Right ventricle myocardium inferior (tissue), 1 donor: ENCODE results near the gene RPL31. TPM values are rescaled to one million over a fixed set of nuclear protein-coding genes. Genes with fewer than 3 reads are reported as not detected.
A peak's percentile ranks its signal among the peaks of the same experiment; 100 is the strongest.

Experiments used
- ATAC-seq: fragments of 200-7000 bp; cut with Tn5 transposase; one replicate; pipeline ENCODE4 v1.9.1; 2020; ENCODE audit warnings: mild to moderate bottlenecking, moderate library complexity
- DNase-seq: peaks from one replicate; pipeline ENCODE4 v3.0.0; 2021; ENCODE audit errors: missing footprints
- intact Hi-C: fragments of 100-400 bp; cut with DNase I; formaldehyde crosslinking; loops from one replicate; pipeline ENCODE4 v1.11.0; 2022
- long read RNA-seq: library from polyadenylated mRNA; unstranded; transcript quantifications from one replicate; pipeline ENCODE4 v2.0.0, GENCODE V29; 2021
- total RNA-seq: library from RNA; stranded (reverse); fragmentation: NEBNext Ultra II Directional; extraction: Animal tissue kit (Norgen Biotek cat#: 25700); gene quantifications from one replicate; pipeline ENCODE4 v1.2.1, GENCODE V29; 2021
- donor health status: DM: no; HTN: yes; CAD: no; lungs with severe emphysema.

RPL31 gene
- 848 TPM for total RNA-seq
- long read RNA-seq, transcript RPL31-208 (4 exons, 825 nt), result minor isoform, 39 of 212 reads
- long read RNA-seq, transcript RPL31-201 (5 exons, 1,865 nt), result major isoform, 162 of 212 reads
- long read RNA-seq, partial matches to known transcripts, result 6 of 212 reads
- long read RNA-seq, other reads (novel, unspliced or antisense), result 3 of 212 reads

DNA sequence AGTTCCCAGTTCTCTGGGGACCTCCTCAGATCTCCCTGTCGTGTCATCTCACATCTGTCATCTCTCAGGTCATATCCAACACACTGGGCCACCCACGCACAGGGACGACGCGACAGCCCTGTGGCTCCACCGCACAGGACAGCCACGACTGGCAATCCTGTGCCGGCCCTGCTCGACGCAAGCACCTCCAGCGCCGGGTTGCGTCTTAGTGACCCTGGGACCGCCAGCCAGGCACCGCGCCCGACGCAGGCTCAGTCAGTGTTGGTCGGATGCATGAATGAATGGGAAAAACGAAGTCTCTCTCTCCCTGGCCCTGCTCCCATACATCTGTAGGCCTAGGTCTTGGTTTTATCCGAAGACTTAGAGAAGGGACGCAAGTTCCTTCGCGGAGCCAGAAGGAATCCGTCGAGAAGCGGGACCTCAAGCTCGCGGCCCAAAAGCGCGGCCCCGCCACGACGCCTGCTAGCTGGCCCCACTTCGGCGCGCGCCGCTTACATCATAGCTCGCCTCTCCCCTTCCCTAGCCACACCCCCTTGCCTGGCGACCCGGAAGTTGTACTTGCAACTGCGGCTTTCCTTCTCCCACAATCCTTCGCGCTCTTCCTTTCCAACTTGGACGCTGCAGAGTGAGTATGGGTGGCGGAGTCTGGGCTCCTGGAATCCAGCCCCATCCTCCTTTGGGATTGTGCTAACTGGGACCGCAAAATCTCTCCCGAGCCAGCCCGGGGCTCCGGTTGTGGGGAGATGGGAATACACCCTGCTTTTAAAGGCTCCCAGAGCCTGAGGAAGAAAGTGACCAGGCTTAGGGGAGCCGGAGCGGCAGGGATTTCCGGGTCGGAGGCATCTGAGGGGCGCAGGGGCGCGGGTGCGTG lies at the start of gene RPL31:
TSS of gene RPL31 (plus strand) at position 599 of the 871 bp plus-strand sequence. CDS start 413 bp downstream, outside the sequence.
- intact Hi-C loops, result no loop called here
- ATAC-seq (peak; percentile 97), DNase-seq (peak; percentile 99)

DNA sequence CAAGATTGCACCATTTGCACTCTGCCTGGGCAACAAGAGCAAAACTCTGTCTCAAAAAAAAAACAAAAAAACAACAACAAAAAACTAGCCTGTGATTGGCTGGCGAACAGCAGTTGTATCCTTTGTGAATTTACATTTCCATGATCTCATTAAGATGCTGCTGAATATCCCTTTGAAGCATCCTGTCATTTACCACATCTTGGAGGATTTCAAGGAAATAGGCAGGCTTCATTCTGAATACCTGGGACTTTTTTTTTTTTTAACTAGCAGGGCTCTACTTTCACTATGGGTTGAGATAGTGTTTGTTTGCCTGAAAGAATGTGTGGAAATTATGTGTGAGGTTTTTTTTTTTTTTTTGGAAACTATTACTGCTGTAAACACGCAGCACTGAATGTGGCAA lies 49.6 kb upstream of the RPL31 start:
- no peak for ATAC-seq
- intact Hi-C loops, result no loop called here
- no peak for DNase-seq

DNA sequence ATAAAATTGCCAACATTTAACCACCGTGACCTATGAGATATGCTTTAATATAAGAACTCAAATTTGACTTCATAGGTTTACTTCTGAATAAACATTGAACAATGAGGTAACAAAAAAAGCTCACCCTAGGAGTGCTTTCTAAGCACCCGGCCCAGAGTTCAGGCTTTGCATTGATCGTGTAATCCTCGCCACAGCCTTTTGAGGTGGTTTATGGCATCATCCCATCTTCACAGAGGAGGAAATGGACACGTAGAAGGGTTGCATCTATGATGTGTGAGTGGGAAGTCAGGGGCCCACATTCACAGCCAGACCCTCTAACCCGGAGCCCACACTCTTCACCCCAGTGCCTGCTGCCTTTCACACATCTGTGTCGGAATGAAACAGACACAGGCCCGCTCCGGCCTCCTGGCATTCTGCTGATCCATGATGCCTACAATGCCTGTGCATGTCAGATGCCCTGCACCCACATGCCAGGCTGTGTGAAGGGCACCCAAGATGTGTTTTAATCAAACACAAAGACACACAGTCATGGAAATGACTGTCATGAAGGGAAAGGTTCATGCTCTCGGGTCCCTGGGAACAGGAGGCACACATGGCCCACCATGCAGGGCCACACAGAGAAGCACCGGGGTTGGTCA lies 48.6 kb upstream of the RPL31 start:
- DNase-seq (no peak), ATAC-seq (no peak)
- intact Hi-C loops, result no loop called here

DNA sequence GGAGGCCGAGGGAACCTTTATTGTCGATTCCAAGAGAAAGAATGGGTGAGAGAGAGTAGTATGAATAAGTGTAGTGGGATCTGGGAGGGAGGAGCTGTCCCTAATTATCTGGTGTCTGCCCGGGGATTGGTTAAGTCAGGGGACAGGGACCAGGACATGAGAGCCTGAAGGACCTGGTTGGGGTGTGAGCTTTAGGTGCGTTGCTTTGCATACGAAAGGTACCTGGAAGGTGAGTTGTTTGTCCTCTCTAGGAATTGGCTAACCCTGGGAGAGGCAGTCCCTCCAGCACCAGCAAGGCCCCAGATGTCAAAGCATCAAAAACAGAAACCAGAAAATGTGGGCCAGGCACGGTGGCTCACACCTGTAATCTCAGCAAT lies 48.1 kb upstream of the RPL31 start:
- DNase-seq, result no peak
- ATAC-seq, result no peak
- intact Hi-C loops, result no loop called here

DNA sequence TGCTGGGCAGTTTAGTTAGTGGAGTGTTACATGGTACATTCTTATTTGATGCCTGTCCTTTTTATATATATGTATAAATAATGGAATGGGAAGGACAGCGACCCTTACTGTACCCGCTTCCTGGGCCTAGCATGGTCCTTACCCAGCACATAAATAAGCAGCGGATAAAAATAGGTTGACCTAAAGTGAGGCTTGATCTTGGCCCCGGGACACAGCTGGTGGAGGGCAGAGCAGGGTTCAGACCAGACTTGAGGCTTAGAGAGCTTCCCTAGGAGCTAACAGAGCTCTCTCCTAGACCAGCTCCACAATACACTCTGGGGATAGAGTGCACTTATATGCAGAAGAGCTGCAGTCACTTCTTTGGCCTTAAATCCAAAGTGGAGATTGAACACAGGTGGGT lies 46.9 kb upstream of the RPL31 start:
- DNase-seq, result no peak
- intact Hi-C loops, result no loop called here
- ATAC-seq, result peak; percentile 35

DNA sequence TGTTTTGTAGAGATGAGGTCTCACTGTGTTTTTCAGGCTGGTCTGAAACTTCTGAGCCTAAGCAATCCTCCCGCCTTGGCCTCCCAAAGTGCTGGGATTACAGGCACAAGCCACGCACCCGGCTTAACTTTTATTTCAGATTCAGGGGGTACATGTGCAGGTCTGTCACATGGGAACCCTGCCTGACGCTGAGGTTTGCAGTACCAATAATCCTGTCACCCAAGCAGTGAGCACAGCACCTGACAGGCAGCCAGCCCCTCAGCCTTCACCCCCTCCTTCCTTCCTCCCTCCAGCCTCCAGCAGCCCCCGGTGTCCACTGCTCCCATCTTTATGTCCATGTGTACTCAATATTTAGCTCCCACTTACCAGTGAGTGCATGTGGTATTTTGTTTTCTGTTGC lies 46.0 kb upstream of the RPL31 start:
- ATAC-seq, result no peak
- intact Hi-C loops, result no loop called here
- DNase-seq, result no peak

DNA sequence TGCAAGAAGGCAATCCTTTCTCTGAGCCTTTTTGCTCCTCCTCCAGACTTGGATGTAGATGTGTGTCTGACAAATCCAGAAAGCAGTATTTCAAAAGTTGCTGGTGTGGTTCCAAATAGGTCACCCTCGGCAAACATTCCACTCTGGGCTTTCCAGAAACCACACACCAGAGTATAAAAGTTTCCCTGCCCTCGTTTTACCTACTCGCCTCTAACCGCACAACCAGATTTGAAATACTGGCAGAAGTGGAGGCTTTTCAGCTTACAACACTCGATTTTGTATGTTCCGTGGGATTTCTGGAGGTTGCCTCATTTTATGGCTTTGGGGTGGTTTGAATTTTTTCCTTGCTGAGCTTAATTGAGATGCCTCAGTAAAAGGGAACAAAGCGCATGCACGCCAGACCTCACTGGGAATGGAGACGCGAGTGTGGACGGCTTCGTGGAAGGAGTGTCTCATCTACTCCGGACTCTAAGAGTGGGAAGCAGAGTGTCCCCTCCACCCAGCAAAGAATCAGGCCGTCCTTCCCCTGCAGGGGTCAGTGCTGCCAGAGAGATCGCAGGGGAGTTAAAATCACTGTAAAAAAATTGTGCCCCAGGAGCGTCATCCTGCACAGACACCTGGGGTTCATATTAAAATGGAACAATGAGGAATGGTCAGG lies 44.0 kb upstream of the RPL31 start:
- DNase-seq, result no peak

DNA sequence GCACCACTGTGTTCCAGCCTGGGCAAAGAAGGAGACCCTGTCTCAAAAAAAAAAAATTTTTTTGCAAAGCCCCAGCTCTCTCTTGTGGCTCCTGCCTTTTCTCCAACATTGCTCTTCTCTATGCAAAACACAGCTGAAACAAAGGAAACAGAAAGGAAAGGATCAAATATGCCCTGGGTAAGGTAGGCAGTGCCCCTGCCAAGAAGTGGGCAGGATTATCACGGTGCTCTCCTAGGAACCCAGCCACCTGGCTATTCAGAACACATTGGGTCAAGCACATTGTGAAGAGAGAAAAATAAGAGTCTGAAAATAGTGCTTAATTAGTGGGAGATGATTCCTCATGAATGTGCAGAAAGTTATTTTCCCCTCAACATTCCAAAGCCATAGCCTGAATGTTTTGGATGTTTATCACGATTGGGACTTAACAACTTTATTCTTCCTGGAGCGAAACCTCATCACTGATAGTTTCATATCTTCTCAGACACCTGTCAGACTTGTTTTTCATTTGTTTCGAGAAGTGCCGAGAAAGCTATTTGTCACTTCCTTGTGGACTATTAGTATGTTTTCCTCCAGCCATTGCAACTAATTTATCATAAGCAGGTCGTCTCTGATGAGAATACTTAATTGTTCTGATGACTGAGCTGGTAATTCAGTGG lies 42.7 kb upstream of the RPL31 start:
- DNase-seq, result no peak
- intact Hi-C loops, result no loop called here
- ATAC-seq, result no peak

More for the DNA sequence above, 44.0 kb upstream of the RPL31 start:
- ATAC-seq, result peak; percentile 76
- intact Hi-C loops, result no loop called here

DNA sequence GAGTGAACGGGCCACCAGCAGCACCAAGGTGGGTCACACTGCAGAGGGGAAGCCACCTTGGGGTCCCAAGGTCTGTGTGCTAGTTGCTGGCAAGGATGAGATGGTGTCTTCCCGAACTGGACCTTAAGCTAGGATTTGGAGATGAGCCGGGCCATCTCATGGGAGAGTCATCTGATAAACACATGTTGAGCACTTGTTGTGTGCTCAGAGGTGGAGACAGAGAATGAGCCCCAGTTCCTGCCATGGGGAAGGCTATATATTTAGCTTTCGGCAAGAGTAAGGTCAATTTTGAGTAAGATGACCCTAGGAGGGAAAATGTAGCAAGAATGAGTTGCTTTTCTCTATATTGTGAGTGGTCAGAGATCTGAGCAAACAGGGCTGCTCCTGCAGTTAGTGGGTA lies 41.4 kb upstream of the RPL31 start:
- DNase-seq (no peak), ATAC-seq (no peak)
- intact Hi-C loops, result no loop called here

DNA sequence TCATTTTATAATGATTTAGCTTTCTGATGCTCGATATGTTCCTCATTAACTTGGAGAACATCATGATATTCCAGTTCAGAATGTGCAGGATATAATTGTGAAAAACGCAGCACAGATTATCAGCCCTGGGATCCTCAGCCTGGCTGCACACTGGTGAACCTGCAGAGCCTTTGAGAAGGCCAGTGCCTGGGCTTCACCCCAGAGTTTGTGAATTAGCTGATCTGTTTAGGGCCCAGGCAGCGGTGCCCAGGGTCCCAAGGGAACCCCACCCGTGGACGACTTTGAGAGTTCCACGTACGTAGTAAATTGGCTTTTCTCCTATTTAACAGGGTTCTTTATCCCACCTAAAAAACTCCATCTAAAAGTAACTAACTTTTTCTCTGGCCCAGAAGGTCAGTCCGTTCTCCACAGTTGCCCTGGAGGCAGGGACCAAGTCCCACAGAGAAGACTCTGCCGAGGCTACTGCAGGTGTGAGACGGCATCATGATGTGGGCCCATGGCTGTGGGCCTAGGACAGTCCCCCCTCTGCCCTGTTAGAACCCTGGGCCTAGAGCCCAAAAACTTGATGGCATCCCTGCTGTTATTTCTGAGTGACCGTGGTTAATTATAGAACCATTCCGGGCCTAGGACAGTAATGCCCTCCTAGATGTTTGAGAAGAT lies 39.6 kb upstream of the RPL31 start:
- ATAC-seq, result no peak

DNA sequence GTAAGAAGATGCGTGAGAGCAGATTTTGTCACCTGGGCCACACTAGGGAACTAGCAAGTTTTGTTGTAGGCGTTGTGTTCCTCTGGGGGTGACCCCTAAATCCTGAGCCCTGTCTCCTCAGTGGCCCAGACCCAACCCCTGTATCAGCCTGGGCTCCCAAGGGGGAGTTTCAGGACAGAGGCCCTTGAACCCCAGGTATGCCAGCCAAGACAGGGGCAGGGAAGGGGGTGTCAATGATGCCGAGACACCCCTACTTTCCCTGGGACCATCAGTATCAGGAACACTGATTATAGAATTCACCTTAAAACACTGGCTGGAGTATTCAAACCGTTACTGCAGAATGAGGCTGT lies 39.1 kb upstream of the RPL31 start:
- intact Hi-C loops, result no loop called here
- no peak for ATAC-seq
- no peak for DNase-seq

More for the DNA sequence above, 39.6 kb upstream of the RPL31 start:
- intact Hi-C loops, result no loop called here
- no peak for DNase-seq

DNA sequence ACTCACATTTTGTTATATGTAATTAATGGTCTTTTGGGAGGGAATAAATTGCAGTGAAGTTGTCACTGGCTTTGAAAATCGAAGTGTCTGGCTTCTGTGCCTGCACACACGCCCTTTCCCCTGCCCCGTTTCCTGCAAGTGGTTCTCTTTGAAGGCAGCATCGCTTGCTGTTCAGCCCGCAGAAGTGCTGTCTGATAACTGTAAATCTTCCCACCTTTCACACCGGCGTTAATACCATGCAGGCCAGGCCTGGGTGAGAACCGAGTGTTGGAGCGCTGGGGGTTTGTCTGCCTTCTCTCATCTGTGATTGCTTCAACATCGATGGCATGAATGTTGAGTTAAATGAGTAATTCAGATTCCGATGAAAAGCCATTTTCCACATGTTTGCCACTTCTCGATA lies 37.9 kb upstream of the RPL31 start:
- ATAC-seq, result no peak
- no peak for DNase-seq
- intact Hi-C loops, result no loop called here

DNA sequence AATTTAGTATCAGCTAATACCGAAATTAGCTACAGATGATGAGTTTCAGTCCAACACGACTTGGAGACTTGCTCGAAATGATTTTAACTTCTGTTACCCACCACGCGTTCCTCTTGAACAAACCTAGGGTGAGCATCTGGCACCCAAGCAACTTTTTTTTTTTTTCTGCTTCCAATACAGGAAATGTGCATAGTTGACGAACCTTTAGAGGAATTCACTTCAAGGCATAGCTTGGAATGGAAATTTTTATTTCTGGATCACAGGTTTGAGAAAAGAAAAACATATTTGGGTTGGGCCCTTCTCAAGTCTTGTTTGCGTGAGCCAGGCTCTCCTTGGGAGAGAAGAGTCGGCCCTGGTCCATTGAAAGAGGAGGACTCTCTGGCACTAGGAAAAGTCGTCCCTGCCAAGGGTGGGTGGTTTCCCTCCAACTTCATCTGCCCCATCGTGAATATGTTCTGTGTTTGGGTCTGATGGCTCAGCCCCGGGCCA lies 37.4 kb upstream of the RPL31 start:
- DNase-seq (no peak), ATAC-seq (no peak)
- intact Hi-C loops, result no loop called here

DNA sequence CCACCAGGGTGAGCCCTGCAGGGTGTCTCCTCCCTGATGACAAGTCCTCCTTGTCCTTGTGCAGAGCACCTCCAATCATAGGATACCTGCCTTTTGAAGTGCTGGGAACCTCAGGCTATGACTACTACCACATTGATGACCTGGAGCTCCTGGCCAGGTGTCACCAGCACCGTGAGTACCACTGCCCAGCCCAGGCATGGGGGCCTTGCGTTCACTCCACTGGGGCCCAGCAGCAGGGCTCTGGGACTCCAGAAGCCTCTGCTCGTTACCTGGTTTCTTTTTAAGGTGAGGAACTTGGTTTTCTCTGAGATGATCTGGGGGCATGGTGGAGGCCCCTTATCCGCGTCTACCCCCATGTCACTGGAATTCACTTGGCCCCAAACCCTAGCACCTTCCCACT lies 36.5 kb upstream of the RPL31 start:
- DNase-seq (no peak), ATAC-seq (no peak)
- intact Hi-C loops, result no loop called here

DNA sequence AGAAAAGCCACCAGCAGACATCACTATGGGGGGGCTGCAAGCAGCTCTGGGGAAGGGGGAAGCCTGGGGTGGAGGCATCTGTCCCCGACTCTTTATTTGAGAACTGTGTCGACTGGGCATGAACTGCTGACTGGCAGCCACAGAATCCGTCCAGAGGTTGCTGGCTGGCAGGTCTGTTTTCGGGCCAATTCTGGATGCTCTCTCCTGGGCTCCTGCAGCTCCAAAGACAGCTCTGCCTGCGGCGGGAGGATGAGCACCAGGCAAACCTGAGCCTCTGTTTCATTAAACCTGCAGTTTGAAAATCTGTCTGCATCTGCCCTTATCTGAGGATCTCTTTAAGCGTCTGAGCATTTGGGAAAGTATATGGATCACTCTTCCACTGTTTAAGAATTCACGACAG lies 34.4 kb upstream of the RPL31 start:
- intact Hi-C loops, result no loop called here
- DNase-seq (no peak), ATAC-seq (no peak)

DNA sequence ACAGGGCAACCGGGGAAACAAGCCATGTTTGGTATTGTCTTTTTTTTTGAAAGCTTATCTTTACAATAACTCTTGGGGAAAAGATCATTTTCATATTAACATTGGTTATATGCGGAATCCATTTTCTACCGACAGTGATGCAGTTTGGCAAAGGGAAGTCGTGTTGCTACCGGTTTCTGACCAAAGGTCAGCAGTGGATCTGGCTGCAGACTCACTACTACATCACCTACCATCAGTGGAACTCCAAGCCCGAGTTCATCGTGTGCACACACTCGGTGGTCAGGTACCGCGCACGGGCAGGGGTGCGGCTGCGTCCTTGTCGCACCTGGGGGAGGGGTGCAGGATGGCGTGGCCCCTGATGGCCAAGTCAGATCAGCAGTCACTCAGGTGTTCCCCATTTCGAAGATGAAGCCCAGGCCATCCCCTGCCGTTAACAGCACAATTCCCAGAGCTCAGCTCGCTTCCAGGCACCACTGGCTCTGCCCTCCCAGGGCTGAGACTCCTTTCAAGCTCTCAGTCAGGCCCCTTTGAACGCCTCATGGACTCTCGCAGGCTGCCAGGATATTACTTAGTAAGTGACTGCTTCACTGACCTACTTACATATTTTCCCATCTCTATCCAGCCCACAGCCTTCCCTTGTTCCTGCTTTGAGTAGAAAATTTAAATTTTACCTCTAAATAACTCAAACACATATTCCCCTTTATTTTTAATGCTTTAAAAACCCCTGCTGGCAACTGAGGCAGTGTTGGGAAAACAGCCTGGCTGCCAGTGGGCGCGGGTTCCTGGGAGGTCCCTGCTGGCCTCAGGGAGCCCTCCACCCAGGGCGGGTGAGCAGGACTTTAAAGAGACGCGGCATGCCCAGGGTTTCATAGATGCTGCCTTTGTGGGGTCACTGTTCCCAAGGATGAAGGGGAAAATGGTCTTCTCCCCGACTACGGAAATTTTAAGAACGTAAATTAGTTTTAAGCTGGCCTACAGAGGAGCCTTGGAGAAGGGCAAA lies 33.6 kb upstream of the RPL31 start:
- DNase-seq (peak; percentile 39), ATAC-seq (no peak)
- intact Hi-C loops, result no loop called here

DNA sequence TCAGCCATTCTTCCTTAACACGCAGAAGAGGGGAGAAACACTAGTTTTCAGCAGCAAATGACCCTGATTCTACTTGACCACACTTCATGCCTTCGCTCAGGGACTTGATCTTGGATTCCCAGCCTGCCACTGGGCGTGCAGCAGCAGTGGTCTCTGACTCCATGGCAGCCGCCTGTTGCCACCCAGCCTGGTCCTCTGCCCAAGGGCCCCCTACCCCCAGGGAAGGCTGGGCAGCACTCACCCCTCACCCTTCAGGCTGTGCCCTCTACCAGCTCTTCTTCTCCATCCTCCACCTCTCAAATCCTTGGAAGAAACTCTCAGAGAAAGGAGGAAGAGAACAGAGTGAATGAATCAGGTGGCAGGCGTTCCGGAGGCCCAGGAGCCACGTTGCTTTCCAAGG lies 32.1 kb upstream of the RPL31 start:
- no peak for ATAC-seq
- intact Hi-C loops, result no loop called here

More for the DNA sequence above, 32.1 kb upstream of the RPL31 start:
- DNase-seq, result no peak
